ENCODE results near the gene KIF23.

The KIF23 gene

DNA sequence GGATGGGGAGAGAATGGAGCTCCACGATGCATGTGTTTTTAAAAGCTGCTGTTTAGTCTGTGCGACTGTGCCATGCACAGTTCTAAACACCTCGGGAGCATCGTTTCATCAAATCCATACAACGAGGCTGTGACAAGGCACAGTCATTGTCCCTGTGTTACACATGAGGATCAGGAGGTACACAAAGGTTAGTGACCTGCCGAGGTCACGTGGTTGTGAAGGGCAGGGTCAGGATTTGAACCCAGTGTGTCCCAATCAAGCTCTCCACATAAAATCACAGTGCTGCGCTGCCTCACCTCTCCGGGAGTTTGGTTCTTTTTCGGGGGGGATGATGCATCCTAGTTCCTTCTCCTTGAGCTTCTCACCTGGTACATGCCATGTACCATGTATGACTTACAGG is 18.7 kb upstream of the KIF23 start:
- no peak for DNase-seq

DNA sequence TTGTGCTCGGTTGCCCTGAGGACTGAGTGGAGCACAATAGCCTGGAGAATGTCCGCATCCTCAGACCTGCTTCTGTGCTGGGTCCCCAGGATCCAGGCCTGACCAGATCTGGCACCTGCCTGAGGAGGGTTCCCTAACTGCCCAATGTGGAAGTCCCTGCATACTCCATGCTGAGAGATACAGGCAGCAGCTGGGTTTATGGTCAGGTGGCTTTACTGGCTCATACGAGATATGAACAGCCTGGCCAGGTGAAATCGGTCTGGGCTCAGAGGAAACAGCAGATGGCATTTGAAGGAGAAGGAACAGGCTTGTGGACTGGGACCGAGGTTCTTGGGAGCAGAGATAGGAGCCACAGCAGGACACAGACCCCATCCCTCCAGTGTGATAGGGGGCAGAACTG is 18.2 kb upstream of the KIF23 start:
- DNase-seq: no peak

GRCh38 chr15:69398491-69398891 is 15.7 kb upstream of the KIF23 start:
- DNase-seq: peak; percentile 32

DNA sequence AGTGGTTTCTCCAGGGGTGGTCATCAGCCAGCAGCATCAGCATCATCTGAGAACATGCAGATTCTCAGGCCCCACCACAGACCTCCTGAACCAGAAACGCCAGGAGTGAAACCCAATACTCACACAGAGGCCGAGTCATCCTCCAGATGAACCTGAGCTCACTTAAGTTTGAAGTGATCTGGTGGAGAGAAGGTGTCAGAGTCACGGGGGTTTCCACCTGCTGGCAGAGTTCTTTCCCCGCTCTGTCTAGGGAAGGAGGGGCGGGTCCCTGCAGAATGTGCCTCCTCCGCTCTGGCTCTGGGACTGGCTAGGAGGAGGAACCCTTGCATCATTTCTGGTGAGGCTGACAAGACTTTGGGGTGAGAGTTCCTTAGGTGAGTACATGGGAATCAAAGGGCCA is 13.3 kb upstream of the KIF23 start:
- DNase-seq: no peak

- DNase-seq: no peak
Observed at GRCh38 chr15:69402816-69403215, 11.3 kb upstream of the KIF23 start.

GRCh38 chr15:69403594-69403993 is 10.6 kb upstream of the KIF23 start:
- DNase-seq: no peak

DNA sequence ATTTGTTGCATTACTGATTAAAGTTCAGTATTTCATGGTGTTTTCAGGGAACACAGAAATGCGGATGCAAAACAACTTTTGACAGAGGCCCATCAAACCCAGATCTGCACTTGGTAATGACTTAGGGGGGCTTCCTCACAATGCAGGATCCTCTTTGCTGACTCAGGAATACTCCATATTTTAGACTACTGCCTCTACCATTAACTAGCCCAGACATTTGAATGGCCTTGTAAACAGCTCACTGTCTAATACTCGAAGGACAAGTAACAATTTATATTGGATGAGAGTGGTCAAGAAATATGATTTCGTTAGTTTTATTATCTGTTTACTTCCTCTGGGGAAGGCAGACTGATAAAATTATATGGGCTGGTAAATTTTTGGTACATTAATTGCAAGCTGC is 9.0 kb upstream of the KIF23 start:
- DNase-seq: no peak

- no peak for DNase-seq
Observed at GRCh38 chr15:69407719-69408400, 6.3 kb upstream of the KIF23 start.

DNA sequence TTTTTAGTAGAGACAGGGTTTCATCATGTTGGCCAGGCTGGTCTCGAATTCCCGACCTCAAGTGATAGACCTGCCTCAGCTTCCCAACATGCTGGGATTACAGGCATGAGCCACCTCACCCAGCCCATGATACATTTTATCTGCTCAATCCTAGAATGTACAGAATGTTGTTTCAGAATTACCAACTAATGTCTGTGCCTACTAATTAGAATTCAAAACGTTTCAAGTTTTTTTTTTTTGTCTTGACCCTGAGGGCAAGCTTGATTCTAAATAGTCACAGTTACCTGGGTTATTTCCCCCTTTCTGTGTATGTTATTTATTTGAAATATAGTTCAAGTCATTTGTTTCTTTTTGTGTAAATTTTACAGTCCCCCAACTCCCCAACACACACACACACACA is 5.3 kb upstream of the KIF23 start:
- no peak for DNase-seq

GRCh38 chr15:69410248-69410874 is 3.8 kb upstream of the KIF23 start:
- peak; percentile 32 for DNase-seq

DNA sequence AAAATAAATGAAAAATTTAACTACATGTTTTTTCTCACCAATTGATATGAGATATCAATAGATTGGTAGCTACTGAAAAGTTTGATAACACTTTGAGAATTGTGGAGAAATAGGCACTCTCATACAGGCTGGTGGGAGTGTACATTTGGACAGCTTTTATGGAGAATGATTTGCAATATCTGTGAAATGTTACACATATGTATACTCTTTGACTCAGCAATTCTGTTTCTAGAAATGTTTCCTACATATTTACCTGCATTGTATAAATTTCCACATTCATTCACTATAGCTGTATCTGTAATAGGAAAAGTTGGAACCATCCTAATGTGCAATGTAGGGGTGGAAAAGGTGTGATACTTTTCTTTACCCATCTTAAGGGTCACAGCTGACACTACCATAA is 1.9 kb upstream of the KIF23 start:
- DNase-seq: no peak

DNA sequence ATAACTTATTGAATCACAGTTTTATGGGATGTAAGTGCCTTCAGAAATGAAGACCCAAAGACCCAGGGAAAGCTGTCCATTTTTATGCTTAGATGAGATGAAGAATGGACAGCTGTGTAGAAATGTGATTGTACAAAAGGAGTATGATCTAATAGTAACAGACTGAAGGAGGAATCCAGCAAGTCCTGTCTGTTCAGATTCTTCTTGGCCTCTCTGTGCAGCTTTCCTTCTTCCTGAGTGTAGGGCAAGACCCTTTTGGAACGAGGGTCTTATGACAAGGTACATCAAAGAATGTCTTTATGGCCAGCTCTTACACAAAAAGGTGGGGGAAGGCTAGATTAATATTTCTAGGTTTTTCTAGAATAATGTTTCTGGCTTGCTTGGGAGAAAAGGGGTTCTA is 1.4 kb upstream of the KIF23 start:
- DNase-seq: no peak

DNA sequence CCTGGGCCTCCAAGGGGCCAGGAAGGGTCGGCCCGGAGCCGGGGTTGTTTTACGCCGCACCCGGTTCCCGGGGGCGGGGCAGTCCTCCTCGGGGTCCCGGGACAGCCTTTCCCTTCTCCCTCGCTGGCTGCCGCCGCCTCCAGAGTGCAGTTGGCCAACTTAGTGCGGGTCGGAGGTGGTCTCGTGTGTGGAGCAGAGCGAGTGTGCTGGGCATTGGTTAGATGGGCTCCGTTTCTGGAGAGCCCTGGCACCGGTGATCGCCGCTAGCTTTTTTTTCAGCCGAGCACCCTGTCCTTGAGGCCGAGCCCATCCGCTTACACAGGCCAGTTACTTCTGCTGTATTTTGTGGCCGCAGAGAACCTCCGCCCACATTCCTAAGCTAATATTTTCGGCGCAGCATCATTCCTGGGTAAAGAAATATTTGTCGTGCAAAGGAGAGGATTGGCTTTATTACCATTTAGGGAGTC is 585 bp downstream of the KIF23 start:
- no peak for DNase-seq

DNA sequence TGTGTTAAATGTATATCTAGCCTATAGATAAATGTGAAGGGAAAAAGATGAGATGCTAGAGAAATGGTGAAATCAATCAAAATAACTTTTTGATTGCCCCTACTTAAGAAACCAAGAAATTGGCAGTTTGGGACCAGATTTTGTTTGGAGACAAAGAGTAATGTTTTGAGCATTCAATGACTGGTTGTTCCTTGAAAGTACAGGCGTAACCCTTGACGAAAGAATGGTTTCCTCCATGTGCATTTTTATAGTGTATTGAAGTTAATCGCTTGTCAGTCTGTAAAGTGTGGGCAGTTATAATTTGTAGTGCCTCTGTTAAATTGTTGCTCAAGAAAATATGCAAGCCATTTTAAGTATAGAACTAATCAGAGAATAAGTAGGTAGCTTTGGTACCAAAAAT is 1.2 kb downstream of the KIF23 start:
- DNase-seq: no peak

DNA sequence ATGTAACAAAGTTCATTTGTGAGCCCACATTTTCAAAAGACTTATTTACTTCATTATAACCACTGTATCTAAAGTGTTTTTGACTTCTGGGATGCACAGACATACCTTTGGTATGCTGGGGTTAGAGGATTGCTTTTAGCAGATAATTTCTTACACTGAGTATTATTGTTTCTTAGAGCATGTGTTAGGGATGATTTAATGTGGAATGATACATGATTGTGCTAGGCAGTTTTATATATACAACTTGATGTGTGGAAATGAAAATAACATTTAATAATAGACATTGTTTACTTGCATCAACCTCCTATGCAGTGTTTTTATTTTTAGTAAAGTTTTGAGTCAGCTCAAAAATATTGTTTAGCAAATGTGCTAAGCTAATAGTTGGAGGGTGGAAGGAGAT is 3.4 kb downstream of the KIF23 start:
- no peak for DNase-seq

DNA sequence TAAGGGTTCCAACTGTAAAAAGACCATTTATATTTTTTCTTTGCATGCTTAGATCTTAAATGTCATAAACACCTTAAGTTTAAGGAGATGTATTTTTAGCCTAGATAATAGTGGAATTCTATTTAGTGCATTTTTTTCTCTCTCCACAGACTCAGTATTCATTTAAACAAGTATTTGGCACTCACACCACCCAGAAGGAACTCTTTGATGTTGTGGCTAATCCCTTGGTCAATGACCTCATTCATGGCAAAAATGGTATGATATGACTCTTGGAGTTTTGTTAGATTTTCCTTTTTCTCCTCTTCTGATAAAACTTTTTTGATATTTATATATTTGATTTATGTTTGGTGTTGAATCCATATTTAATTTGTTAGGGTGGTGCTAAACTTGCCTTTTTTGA is 7.3 kb downstream of the KIF23 start:
- DNase-seq: no peak

GRCh38 chr15:69422336-69422895 is 8.3 kb downstream of the KIF23 start:
- DNase-seq: no peak

DNA sequence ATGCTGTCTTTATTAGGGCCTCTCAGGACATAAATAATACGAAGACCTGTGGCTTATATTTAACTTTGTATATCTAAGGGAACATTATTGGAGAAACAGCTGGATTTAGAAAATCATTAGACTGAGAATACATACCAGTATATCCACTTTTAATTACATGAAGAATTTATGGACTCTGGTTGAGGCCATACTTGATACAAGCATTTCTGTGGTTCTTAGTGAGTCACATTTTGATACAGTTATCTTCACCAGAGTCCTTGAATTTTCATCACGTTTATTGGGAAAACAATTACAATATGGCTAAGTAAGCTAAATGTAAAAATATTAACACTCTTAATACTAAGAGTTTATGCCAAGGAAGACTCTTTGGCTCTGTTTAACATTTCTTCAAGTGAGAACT is 9.9 kb downstream of the KIF23 start:
- DNase-seq: no peak

DNA sequence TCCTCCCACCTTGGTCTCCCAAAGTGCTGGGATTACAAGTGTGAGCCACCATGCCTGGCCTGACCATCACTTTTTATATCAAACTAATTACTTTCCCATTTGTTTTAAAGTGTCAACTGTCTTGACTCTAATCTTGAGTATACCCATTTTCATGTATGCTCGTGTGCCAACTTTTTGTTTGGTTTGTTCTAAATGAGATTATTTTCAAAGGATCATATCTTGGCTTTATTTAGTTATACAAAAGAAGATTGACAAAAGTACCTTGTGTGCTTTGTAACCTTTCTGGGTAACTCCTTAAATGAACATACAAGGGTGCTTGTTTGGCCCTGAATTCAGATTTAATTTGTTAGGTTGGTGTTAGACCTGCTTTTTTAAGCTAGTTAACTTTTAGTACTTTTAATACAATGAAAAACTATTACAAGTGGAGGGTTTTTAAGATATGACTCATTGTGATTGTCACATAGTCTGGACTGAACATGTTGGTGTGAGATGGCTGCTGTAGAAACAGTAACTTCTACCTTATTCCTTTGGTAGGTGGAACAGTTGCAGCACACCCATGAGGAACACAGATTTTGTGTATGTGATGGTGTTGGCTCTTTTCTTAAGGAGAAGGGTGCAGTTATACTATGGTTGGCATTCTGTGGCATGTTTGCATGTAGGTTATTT is 10.7 kb downstream of the KIF23 start:
- no peak for DNase-seq

- DNase-seq: no peak
Observed at GRCh38 chr15:69433831-69434230, 19.7 kb downstream of the KIF23 start.

DNA sequence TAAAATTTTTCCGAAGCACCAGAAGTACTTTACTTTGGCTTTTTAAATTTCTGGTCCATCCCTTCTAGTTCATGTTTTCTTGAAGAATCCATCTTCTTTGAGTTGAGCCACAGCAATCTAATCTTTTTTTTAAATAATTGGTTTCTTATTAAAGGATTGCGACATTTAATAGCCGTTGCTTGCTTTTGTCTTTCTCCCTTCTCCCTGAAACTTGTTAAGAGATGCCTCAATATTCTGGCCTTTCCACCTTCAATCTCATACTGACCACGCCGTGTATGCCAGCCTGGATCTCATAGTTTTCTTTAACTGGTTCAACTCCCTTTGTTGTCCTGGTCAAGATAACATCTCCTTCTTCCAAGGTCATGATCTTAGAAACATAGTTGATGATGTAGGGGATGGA is 20.1 kb downstream of the KIF23 start:
- DNase-seq: no peak

DNA sequence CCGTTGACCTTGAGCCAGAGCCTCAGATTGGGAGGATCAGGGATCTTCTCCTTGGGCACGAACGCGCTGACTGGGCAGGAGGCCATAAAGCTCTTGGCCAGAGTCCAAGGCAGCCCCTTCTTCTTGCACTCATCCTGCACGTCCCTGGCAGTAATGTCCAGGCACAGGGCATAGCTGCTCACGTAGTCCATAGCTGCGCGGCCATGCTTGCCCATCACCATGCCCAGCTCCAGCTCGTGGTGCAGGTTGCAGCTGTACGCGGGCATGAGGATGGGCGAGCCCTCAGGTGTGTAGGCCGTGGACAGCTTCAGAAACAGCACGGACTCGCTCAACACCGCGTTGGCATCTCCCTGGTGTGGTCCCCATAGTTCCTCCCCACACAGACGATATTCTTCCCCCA is 20.5 kb downstream of the KIF23 start:
- DNase-seq: no peak

- DNase-seq: no peak
Observed at GRCh38 chr15:69435985-69436384, 21.8 kb downstream of the KIF23 start.

GRCh38 chr15:69436951-69437350 is 22.8 kb downstream of the KIF23 start:
- no peak for DNase-seq

Data from NCI-H1694 treated with DMSO at 0.1 percent for 48 hours (cell line).